ENCODE results near the gene KLHL26.
A peak's percentile ranks its signal among the peaks of the same experiment; 100 is the strongest.
"Not testable (repeated sequence)": the region's sequence is repeated elsewhere in the genome, so short reads cannot be mapped to it uniquely, and the experiment has no call there.

Gene KLHL26
- total RNA-seq, result 11.2 to 17.0 (median 15.0) reads per million in 3 experiments

- no peak for DNase-seq
These were observed at the start of gene KLHL26 for GRCh38 chr19:18636969-18637629. Gene KLHL26 (plus strand): TSS chr19:18637028. CDS start chr19:18637055, 27 bp downstream.

- no peak for DNase-seq
These were observed 49.3 kb upstream of the KLHL26 start for GRCh38 chr19:18587561-18587960.

GRCh38 chr19:18587962-18588610 is 48.7 kb upstream of the KLHL26 start:
- no peak for DNase-seq

GRCh38 chr19:18588611-18589379 is 48.0 kb upstream of the KLHL26 start, which contains the start of gene REX1BD:
Gene REX1BD (plus strand): TSS chr19:18588798. CDS start chr19:18588802, 4 bp downstream.
- DNase-seq, result peak; percentile 86

- DNase-seq, result no peak
These were observed 47.2 kb upstream of the KLHL26 start for GRCh38 chr19:18589380-18590272.

GRCh38 chr19:18590273-18591272 is 46.3 kb upstream of the KLHL26 start:
- no peak for DNase-seq

- no peak for DNase-seq
These were observed 45.0 kb upstream of the KLHL26 start for GRCh38 chr19:18591735-18592385.

- not testable (repeated sequence) for DNase-seq
These were observed 44.1 kb upstream of the KLHL26 start for GRCh38 chr19:18592732-18593131.

GRCh38 chr19:18593367-18594095 is 43.3 kb upstream of the KLHL26 start:
- DNase-seq, result no peak

GRCh38 chr19:18594096-18594823 is 42.6 kb upstream of the KLHL26 start:
- DNase-seq, result peak; percentile 68

GRCh38 chr19:18594824-18595373 is 41.9 kb upstream of the KLHL26 start:
- no peak for DNase-seq

GRCh38 chr19:18595475-18595874 is 41.4 kb upstream of the KLHL26 start:
- no peak for DNase-seq

GRCh38 chr19:18596752-18597157 is 40.1 kb upstream of the KLHL26 start:
- DNase-seq, result no peak

- no peak for DNase-seq
These were observed 38.8 kb upstream of the KLHL26 start for GRCh38 chr19:18597809-18598660.

- DNase-seq, result no peak
These were observed 37.3 kb upstream of the KLHL26 start for GRCh38 chr19:18599485-18599884.

GRCh38 chr19:18600692-18601397 is 36.0 kb upstream of the KLHL26 start:
- DNase-seq, result not testable (repeated sequence)

- DNase-seq, result no peak
These were observed 35.0 kb upstream of the KLHL26 start for GRCh38 chr19:18601875-18602274.
